A673 (cell line): ENCODE results near the gene NUDCD3. TPM values are rescaled to one million over a fixed set of nuclear protein-coding genes. Genes with fewer than 3 reads are reported as not detected.

Experiments used
- BruUV-seq: library from RNA; stranded (reverse); fragments of 400-500 nt; replicated peaks from 2 replicates; lab custom pipeline; 2021; lab: Mats Ljungman, UMichigan
- CTCF ChIA-PET: fragments of 300-600 bp; sonication (Branson Sonifier 250); formaldehyde crosslinking; loops from one replicate; lab custom pipeline; 2022; ENCODE audit warnings: antibody characterized with exemption; lab: Charles Lee
- POLR2A ChIA-PET: fragments of 300-600 bp; sonication (Branson Sonifier 250); formaldehyde crosslinking; loops from one replicate; lab custom pipeline; 2022; ENCODE audit warnings: antibody characterized with exemption; ENCODE audit not compliant: low non-redundant PET; lab: Charles Lee
- DNase-seq: peaks from one replicate; pipeline ENCODE4 v3.0.0-alpha.2; 2015; ENCODE audit warnings: low spot score
- H3K27ac ChIP-seq: fragments of 200-600 bp; sonication (generic); 2 replicates; pipeline ENCODE4 v1.5.1; 2016; ENCODE audit warnings: mixed run types, low read depth, mild to moderate bottlenecking, mixed read lengths, antibody characterized with exemption, low read length; ENCODE audit not compliant: poor library complexity, severe bottlenecking
- H3K27me3 ChIP-seq: fragments of 200-600 bp; sonication (generic); replicated peaks from 2 replicates; pipeline ENCODE4 v1.6.1; 2017; ENCODE audit warnings: mixed run types, low read depth, mild to moderate bottlenecking, mixed read lengths, antibody characterized with exemption, low read length; ENCODE audit not compliant: insufficient read depth, poor library complexity
- H3K36me3 ChIP-seq: fragments of 200-600 bp; sonication (generic); 2 replicates; pipeline ENCODE4 v1.6.1; 2016; ENCODE audit warnings: mixed run types, mild to moderate bottlenecking, mixed read lengths, antibody characterized with exemption, low read length; ENCODE audit not compliant: insufficient read depth, poor library complexity, severe bottlenecking
- H3K4me1 ChIP-seq: fragments of 200-600 bp; sonication (generic); 2 replicates; pipeline ENCODE4 v1.6.1; 2017; ENCODE audit warnings: mixed run types, mild to moderate bottlenecking, mixed read lengths, antibody characterized with exemption, low read length; ENCODE audit not compliant: insufficient read depth, poor library complexity, severe bottlenecking
- H3K4me3 ChIP-seq: fragments of 200-600 bp; sonication (generic); 2 replicates; pipeline ENCODE4 v1.5.1; 2016; ENCODE audit warnings: low read depth, mixed run types, mild to moderate bottlenecking, mixed read lengths, low read length; ENCODE audit not compliant: poor library complexity, severe bottlenecking
- H3K9me3 ChIP-seq: fragments of 200-600 bp; sonication (generic); 2 replicates; pipeline ENCODE4 v1.6.1; 2016; ENCODE audit warnings: mixed run types, low read depth, mild to moderate bottlenecking, mixed read lengths, antibody characterized with exemption, low read length; ENCODE audit not compliant: poor library complexity, severe bottlenecking
- CTCF ChIP-seq: fragments of 300-800, 200-600 bp; sonication (generic); conservative IDR thresholded peaks from 2 replicates; pipeline ENCODE4 v1.5.1; 2017; ENCODE audit warnings: low read depth, mild to moderate bottlenecking, antibody characterized with exemption, low read length, moderate library complexity, mixed read lengths
- EZH2 ChIP-seq: fragments of 200-600 bp; sonication (generic); IDR thresholded peaks from 2 replicates; pipeline ENCODE4 v1.6.1; 2017; ENCODE audit warnings: borderline replicate concordance, low read depth, mild to moderate bottlenecking, mixed read lengths, antibody characterized with exemption, low read length; ENCODE audit not compliant: poor library complexity, severe bottlenecking
- intact Hi-C: fragments of 100-400 bp; cut with micrococcal nuclease; formaldehyde crosslinking; loops from one replicate; pipeline ENCODE4 v1.10.0; 2022; ENCODE audit not compliant: unreplicated experiment
- total RNA-seq: library from RNA; stranded (reverse); gene quantifications from 2 replicates; pipeline ENCODE4 v1.2.3, GENCODE V29; 2021

NUDCD3 gene
- total RNA-seq, 1 experiment from 2014 or later = 119 TPM

GRCh38 chr7:44433255-44434022, 57.0 kb downstream of the NUDCD3 start:
- POLR2A ChIA-PET = no interaction called here
- no peak overlapping the region for H3K4me3 ChIP-seq
- no peaks in the 10 kb centered on the region for H3K9me3 ChIP-seq
- CTCF ChIA-PET = no interaction called here
- H3K27me3 ChIP-seq = no peaks in the 10 kb centered on the region
- H3K36me3 ChIP-seq = no peaks in the 10 kb centered on the region
- TF ChIP-seq CTCF = no peak
- TF ChIP-seq EZH2 = no peak
- no TSS peak for BruUV-seq
- no peak for DNase-seq
- no peaks in the 10 kb centered on the region for H3K4me1 ChIP-seq
- no peak overlapping the region for H3K27ac ChIP-seq
- intact Hi-C loops = no loop called here

GRCh38 chr7:44432381-44432977, 58.0 kb downstream of the NUDCD3 start:
- BruUV-seq = no TSS peak
- DNase-seq = no peak
- POLR2A ChIA-PET = no interaction called here
- intact Hi-C loops = no loop called here
- CTCF ChIA-PET = no interaction called here
- Histone ChIP-seq H3K9me3 (no peaks in the 10 kb centered on the region), H3K36me3 (no peaks in the 10 kb centered on the region), H3K27me3 (no peaks in the 10 kb centered on the region), H3K27ac (no peak overlapping the region), H3K4me1 (no peaks in the 10 kb centered on the region), H3K4me3 (no peak overlapping the region)
- TF ChIP-seq EZH2 = no peak
- no peak for TF ChIP-seq CTCF

DNA sequence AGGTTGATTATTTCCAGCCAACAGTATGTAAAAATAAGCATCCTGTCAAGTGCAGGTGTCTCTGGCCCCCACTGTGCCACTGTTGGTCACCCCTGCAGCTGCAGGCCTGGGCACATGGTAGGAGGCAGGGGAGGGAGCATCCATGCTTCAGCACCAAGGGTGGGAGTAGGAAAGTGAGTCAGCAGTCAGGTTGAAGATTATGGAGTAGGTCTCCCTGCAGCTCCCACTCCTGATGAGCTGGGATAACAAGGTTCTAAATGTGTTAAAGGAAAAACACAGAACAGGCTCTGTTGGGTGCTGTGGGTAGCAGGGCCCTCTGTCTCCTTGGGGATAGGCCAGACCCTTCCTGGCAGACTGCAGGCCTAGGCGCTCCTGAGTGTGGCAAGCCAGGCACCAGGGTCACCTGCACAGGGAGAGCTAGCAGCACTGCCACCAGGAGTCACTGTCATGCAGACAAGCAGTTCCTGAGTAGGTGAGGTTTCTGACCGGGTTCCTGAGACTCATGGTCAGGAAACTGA, 59.3 kb downstream of the NUDCD3 start:
- no peak for TF ChIP-seq EZH2
- 0 out of 2 replicates have a peak, but pooled peaks have one; percentile 19 for TF ChIP-seq CTCF
- Histone ChIP-seq H3K4me3 (no peak overlapping the region), H3K27ac (no peak overlapping the region), H3K9me3 (no peaks in the 10 kb centered on the region), H3K27me3 (no peaks in the 10 kb centered on the region), H3K36me3 (peaks cover 3% of the 10 kb centered on the region), H3K4me1 (no peaks in the 10 kb centered on the region)
- intact Hi-C loops = no loop called here
- no TSS peak for BruUV-seq
- no peak for DNase-seq
- ChIA-PET CTCF (no interaction called here), POLR2A (no interaction called here)
